Activated T-helper 1 cell treated with anti-CD3 and anti-CD28 coated beads, Interleukin-12 subunit alpha, Interleukin-12 subunit beta, Interleukin-2, Interleukin-4 antibody, amounts not matched to agents 30 ng/mL and 10 ng/mL and 1 ng/mL, durations not matched to agents 14 hours and 24 hours and 36 hours (primary cell): ENCODE measurements around the gene CWC27. TPM values are rescaled to one million over a fixed set of nuclear protein-coding genes. Genes with fewer than 3 reads are reported as not detected.

Source experiments
- DNase-seq: peaks from one replicate; pipeline ENCODE4 v3.0.0; 2021; ENCODE audit warnings: low spot score
- H3K27ac Mint-ChIP-seq: one replicate; pipeline ENCODE4 v1.8.0; 2021; ENCODE audit warnings: mild to moderate bottlenecking, mixed read lengths
- H3K27me3 Mint-ChIP-seq: one replicate; pipeline ENCODE4 v1.8.0; 2022; ENCODE audit warnings: mild to moderate bottlenecking, moderate library complexity, mixed read lengths; ENCODE audit not compliant: insufficient read depth
- H3K36me3 Mint-ChIP-seq: one replicate; pipeline ENCODE4 v1.8.0; 2021; ENCODE audit warnings: low read depth, mixed read lengths
- H3K4me1 Mint-ChIP-seq: one replicate; pipeline ENCODE4 v1.8.0; 2021; ENCODE audit warnings: low read depth, mixed read lengths
- H3K4me3 Mint-ChIP-seq: one replicate; pipeline ENCODE4 v1.8.0; 2021; ENCODE audit warnings: mild to moderate bottlenecking, moderate library complexity, mixed read lengths
- H3K9me3 Mint-ChIP-seq: one replicate; pipeline ENCODE4 v1.8.0; 2021; ENCODE audit warnings: mixed read lengths
- intact Hi-C: fragments of 100-400 bp; cut with micrococcal nuclease; formaldehyde crosslinking; loops from one replicate; pipeline ENCODE4 v1.15.1; 2024
- total RNA-seq: library from RNA; stranded (reverse); gene quantifications from 2 replicates; pipeline ENCODE4 v1.2.3, GENCODE V29; 2022

CWC27 gene
- total RNA-seq, 1 donor from 2014 or later: 29.1 TPM

DNA sequence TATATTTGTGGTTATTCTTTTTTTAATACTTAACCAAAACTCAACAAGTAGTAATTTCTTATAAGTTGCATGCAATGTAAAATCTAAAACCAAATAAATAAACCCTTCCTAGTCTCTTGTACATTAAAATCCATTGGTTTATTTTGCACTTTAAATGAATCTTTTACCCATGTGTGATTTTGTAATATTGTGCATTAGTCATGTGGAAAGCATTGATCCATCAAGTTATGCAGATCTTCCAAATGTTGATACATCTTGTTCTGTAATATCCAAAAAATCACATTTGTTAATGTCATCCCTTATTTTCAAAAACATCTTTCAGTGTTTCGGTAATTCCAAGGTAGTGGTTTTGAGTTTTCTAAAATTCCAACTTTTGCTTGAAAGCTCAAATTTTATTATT lies 63.3 kb downstream of the CWC27 start:
- no peak for DNase-seq
- H3K4me1 Mint-ChIP-seq: peaks cover 8% of the 10 kb centered on the region
- H3K9me3 Mint-ChIP-seq: no peaks in the 10 kb centered on the region
- H3K4me3 Mint-ChIP-seq: no peak overlapping the region
- no peaks in the 10 kb centered on the region for H3K27me3 Mint-ChIP-seq
- H3K36me3 Mint-ChIP-seq: peaks cover 3% of the 10 kb centered on the region
- H3K27ac Mint-ChIP-seq: no peak overlapping the region
- intact Hi-C loops: no loop called here

DNA sequence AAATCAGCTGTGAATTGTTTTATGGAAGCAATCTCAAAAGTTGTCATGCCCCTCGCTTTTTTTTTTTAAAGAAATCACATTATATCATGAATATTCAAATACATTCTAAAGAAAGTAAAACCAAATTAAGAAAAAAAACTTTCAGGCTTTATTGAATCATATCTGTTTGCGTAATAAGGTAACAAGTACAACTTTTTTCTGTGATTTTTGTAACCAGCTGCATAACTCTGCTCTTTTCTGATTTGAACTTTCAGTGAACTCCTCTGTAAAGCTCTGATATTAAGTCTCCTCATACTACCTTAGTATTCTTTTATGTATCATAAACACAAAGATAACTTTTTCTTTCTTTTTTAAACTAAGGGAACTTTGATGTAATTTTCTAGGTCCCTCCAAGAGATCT lies 65.3 kb downstream of the CWC27 start:
- Mint-ChIP-seq H3K4me3 (no peak overlapping the region), H3K27ac (no peak overlapping the region), H3K9me3 (peaks cover 1% of the 10 kb centered on the region), H3K4me1 (peaks cover 8% of the 10 kb centered on the region), H3K36me3 (peaks cover 2% of the 10 kb centered on the region), H3K27me3 (no peaks in the 10 kb centered on the region)
- DNase-seq: no peak
- intact Hi-C loops: no loop called here

DNA sequence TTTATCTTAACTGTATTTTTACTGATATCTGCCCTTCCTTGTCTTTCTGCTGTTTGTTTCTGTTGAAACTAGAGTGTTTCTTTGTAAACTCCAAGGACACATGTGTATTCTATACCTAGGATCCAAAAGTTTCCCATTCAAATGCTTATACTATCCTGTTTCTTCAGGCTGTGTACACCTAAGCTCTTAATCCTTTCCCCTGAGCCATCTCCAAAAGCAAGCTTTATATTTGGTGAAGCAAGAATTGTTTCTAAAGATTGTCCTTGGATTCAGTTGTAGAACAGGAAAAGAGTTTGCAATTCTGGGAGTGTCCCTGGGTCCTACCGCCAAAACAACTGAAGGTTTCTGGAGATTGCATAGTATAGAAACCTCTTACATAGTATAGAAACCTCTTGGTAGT lies 65.9 kb downstream of the CWC27 start:
- intact Hi-C loops: no loop called here
- Mint-ChIP-seq H3K36me3 (peaks cover 6% of the 10 kb centered on the region), H3K27ac (no peak overlapping the region), H3K9me3 (peaks cover 7% of the 10 kb centered on the region), H3K4me1 (peaks cover 8% of the 10 kb centered on the region), H3K4me3 (no peak overlapping the region), H3K27me3 (no peaks in the 10 kb centered on the region)
- no peak for DNase-seq

DNA sequence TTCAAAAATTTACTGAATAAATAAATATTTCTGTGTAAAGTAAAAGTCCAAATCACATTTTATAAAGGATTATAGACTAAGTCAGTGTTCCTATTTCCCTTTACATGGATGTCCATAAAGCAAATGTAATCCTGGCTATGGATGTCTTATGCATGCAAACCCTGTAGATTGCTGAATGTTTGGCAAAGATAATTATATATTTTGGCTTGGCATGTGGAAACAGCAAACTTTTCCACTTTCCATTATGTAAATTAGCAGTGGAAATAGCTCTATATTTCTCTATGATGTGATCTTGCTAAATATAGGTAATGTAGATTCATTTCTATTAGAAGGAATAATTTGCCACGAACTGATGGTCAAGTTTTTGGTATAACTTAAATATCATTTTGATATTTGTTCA lies 66.5 kb downstream of the CWC27 start:
- Mint-ChIP-seq H3K27ac (no peak overlapping the region), H3K4me1 (peaks cover 8% of the 10 kb centered on the region), H3K36me3 (peaks cover 6% of the 10 kb centered on the region), H3K27me3 (no peaks in the 10 kb centered on the region), H3K9me3 (peaks cover 8% of the 10 kb centered on the region), H3K4me3 (no peak overlapping the region)
- intact Hi-C loops: no loop called here
- DNase-seq: no peak

DNA sequence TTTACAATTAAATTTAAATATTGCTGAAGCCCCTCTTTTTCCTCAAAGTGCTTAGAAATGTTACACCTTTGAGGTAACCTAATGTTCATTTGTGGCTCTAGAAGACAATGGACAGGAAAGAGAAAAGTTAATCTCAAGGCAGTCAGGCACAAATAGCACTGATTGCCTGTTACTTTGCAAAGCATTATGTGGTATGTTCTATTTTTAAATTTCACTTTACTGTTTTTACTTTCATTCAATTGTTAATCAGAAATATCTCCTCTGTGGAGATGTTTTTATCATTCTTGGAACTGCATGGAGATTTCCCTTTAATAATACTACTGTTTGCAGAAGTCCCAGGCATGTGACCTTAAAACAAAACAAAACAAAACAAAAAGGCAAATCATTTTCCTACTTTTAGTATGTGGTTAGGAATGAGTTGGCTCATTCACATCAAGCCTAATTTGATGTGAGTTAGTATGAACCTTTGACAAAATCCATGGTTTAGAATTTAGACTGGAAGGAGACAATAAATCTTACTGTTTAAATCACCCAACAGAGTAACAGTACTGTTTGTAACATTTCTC lies 67.5 kb downstream of the CWC27 start:
- intact Hi-C loops: loop anchor here (2.0 kb wide), 1 partner anchor 21 kb away; no protein-coding TSS in a partner anchor
- peaks cover 11% of the 10 kb centered on the region for H3K9me3 Mint-ChIP-seq

DNA sequence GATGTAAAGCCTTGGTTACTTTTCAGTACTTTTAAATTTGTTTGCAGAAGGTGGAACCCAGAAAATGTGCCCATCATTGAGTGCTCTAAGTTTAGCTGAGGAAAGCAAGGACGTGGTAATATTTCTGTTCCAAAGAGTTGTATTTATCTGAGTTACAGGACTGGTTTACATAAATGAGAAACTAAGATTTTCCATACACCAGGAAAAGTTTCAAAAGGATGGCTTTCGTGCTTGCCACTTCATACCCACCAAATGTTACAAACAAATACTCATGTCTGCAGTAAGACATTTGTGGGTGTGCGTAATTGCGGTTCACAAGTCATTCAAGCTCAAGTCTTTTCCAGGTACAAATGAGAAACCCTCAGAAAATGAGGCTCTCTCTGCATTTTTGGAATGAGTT lies 68.1 kb downstream of the CWC27 start:
- Mint-ChIP-seq H3K36me3 (peaks cover 13% of the 10 kb centered on the region), H3K4me3 (no peak overlapping the region), H3K9me3 (peaks cover 11% of the 10 kb centered on the region), H3K27ac (peak overlapping the region; percentile 13), H3K4me1 (peaks cover 8% of the 10 kb centered on the region), H3K27me3 (no peaks in the 10 kb centered on the region)
- DNase-seq: no peak
- intact Hi-C loops: loop anchor here (2.0 kb wide), 1 partner anchor 22 kb away; no protein-coding TSS in a partner anchor

More for the DNA sequence above, 67.5 kb downstream of the CWC27 start:
- no peak overlapping the region for H3K4me3 Mint-ChIP-seq
- DNase-seq: no peak
- no peaks in the 10 kb centered on the region for H3K27me3 Mint-ChIP-seq
- peaks cover 8% of the 10 kb centered on the region for H3K4me1 Mint-ChIP-seq
- peaks cover 13% of the 10 kb centered on the region for H3K36me3 Mint-ChIP-seq
- peak overlapping the region; percentile 13 for H3K27ac Mint-ChIP-seq

DNA sequence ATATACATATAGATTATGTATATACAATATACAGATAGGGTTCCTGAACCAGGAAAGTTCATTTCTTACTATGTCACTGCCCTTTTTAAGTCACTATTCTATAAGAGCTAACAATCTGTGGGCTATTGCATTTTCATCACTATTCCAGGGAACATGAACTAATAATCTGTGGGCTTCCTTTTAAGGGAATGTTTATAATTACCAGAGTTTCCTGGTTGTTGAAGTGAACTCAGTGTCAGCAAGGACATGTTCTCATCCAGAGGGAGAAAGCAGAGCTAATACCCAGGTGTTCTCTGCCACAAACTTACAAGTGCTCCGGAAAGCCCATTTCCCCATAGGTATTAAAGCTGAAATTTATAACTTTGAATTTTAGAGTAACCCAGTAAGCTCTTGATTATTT lies 69.6 kb downstream of the CWC27 start:
- no peak overlapping the region for H3K27ac Mint-ChIP-seq
- no peak for DNase-seq
- no peak overlapping the region for H3K4me3 Mint-ChIP-seq
- peaks cover 13% of the 10 kb centered on the region for H3K36me3 Mint-ChIP-seq
- peaks cover 8% of the 10 kb centered on the region for H3K4me1 Mint-ChIP-seq
- intact Hi-C loops: no loop called here
- peaks cover 11% of the 10 kb centered on the region for H3K9me3 Mint-ChIP-seq
- H3K27me3 Mint-ChIP-seq: no peaks in the 10 kb centered on the region

DNA sequence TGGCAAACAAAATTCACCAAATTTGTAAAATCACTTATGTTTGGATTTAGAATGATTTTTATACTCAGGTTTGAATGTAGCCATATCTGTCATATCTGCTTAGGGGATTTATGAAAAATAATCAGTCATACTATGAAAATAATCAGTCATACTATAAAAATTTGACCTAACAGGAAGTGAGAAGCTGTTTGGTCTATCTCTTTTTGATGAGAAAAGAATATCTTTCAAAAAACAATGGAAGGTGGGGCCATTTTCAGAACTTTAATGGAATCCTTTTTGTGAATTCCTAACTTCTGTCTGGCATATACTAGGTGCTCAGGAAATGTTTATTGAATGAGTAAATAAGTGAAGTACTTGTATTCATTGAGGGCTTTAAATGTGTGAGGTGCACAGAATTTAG lies 70.1 kb downstream of the CWC27 start:
- Mint-ChIP-seq H3K4me3 (no peak overlapping the region), H3K9me3 (peaks cover 11% of the 10 kb centered on the region), H3K27me3 (no peaks in the 10 kb centered on the region), H3K27ac (no peak overlapping the region), H3K36me3 (peaks cover 14% of the 10 kb centered on the region), H3K4me1 (peaks cover 8% of the 10 kb centered on the region)
- intact Hi-C loops: no loop called here
- DNase-seq: no peak

DNA sequence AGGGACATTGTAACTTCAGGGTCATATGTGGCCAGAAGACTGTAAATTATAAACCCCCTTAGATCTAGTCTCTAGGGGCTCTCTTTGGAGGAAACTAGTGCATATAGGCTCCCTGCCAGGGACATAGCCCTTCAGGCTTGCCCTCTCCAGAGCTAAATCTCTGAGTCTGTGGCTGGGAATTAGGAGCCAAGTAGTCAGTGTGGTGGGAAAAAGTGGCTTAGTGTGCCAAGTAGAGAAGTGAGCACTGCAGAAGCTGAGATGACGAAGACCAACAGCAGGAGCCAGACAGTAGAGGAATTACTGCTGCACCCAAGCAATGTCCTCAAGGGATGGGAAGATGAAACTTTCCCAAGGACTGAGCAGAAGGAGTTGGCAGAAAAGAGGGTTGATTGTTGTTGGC lies 71.2 kb downstream of the CWC27 start:
- no peaks in the 10 kb centered on the region for H3K27me3 Mint-ChIP-seq
- peaks cover 8% of the 10 kb centered on the region for H3K4me1 Mint-ChIP-seq
- H3K27ac Mint-ChIP-seq: no peak overlapping the region
- H3K9me3 Mint-ChIP-seq: peaks cover 12% of the 10 kb centered on the region
- intact Hi-C loops: no loop called here
- no peak overlapping the region for H3K4me3 Mint-ChIP-seq
- DNase-seq: no peak
- H3K36me3 Mint-ChIP-seq: peaks cover 15% of the 10 kb centered on the region

DNA sequence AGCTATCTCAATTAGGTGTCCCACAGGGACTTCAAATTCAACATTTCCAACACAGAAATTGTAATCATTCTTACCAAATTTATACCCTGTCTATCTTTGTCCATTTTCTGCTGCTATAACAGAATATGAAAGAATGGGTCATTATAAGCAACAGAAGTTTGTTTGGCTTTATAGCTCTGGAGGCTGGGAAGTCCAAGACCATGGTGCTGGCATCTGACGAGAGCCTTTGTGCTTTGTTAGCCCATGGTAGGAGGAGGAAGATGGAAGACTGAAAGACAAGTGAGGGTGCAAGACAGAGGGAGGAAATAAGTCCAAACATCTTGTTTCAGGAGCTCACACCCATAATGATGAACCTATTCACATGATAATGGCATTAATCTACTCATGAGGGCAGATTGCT lies 72.2 kb downstream of the CWC27 start:
- DNase-seq: no peak
- peaks cover 22% of the 10 kb centered on the region for H3K36me3 Mint-ChIP-seq
- H3K27ac Mint-ChIP-seq: no peak overlapping the region
- H3K4me3 Mint-ChIP-seq: no peak overlapping the region
- intact Hi-C loops: no loop called here
- H3K4me1 Mint-ChIP-seq: peaks cover 8% of the 10 kb centered on the region
- peaks cover 22% of the 10 kb centered on the region for H3K9me3 Mint-ChIP-seq
- H3K27me3 Mint-ChIP-seq: no peaks in the 10 kb centered on the region

DNA sequence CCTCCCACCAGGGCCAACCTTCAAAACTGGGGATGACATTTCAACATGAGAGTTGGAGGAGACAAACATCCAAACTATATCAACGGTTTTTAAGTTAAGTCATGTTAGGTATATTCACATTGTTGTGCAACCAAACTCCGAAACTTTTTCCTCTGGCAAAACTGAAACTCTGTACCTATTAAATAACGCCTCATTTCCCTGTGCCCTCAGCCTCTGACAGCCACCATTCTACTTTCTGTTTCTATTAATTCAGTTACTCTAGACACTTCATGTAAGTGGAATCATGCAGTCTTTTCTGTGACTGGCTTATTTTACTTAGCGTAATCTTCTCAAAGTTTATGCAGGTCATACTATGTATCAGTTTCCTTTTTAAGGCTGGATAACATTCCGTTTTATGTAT lies 85.0 kb downstream of the CWC27 start:
- Mint-ChIP-seq H3K27me3 (no peaks in the 10 kb centered on the region), H3K9me3 (no peaks in the 10 kb centered on the region), H3K27ac (no peak overlapping the region), H3K4me1 (no peaks in the 10 kb centered on the region), H3K4me3 (no peak overlapping the region), H3K36me3 (peaks cover 4% of the 10 kb centered on the region)
- DNase-seq: no peak
- intact Hi-C loops: no loop called here

DNA sequence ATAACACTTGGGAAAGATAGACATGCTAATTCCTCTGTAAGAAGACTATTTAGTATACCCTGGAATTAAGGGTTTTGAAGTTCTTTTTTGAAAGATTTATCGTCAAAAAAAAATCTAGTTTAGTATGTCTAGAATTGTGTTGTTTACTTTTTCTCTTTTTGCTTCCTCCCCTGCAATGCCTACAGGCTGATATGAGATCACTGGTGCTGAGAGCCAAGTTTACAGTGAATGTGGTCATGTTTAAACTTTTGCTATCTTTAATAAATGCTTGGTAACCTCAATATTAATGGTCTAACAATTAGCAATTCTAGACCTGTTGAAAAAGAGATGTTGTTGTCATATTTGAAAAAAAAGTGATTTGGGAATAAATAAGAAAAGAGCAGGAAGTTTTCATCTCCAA lies 86.1 kb downstream of the CWC27 start:
- Mint-ChIP-seq H3K27ac (no peak overlapping the region), H3K9me3 (no peaks in the 10 kb centered on the region), H3K36me3 (peaks cover 4% of the 10 kb centered on the region), H3K27me3 (no peaks in the 10 kb centered on the region), H3K4me1 (no peaks in the 10 kb centered on the region), H3K4me3 (no peak overlapping the region)
- DNase-seq: no peak
- intact Hi-C loops: no loop called here

DNA sequence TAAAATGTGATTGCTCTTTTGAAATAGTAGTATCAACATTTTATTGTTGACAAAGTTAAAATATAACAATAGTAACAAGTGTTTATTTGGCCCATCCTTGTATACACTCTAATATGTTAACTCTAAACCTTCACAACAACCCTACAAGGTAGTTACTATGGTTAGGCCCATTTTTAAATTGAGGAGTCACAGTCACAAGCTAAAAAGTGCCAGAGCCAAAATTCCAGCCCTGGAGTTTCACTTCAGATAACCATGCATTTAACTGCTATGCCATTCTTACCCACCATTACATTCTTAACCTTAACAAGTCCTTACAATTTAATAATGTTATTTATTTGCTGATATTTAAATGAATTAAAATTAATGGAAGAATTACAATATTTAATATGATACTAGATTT lies 91.2 kb downstream of the CWC27 start:
- Mint-ChIP-seq H3K27me3 (no peaks in the 10 kb centered on the region), H3K4me1 (no peaks in the 10 kb centered on the region), H3K36me3 (no peaks in the 10 kb centered on the region), H3K4me3 (no peak overlapping the region), H3K27ac (no peak overlapping the region), H3K9me3 (no peaks in the 10 kb centered on the region)
- intact Hi-C loops: no loop called here
- no peak for DNase-seq

DNA sequence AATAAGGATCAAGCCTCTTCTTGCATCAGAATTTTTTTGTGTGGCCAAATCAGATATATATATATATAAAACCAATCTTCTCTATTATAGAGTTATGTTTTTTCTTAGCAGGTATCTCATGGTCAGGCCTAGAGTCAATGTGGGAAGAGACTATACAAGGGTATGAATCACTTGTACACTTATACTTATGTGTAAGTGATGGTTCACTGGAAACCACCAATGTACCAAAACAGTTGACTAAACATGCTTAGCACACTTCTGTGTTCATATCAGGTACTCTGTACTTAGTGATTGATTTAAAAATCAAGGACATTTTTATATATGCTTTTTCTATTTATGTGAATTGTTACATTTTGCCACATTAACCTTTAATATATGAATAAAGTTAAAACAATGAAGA lies 92.6 kb downstream of the CWC27 start:
- H3K4me3 Mint-ChIP-seq: no peak overlapping the region
- H3K27ac Mint-ChIP-seq: no peak overlapping the region
- intact Hi-C loops: no loop called here
- H3K4me1 Mint-ChIP-seq: no peaks in the 10 kb centered on the region
- DNase-seq: no peak
- H3K36me3 Mint-ChIP-seq: no peaks in the 10 kb centered on the region
- no peaks in the 10 kb centered on the region for H3K9me3 Mint-ChIP-seq
- no peaks in the 10 kb centered on the region for H3K27me3 Mint-ChIP-seq
